GM19043 (cell line): ENCODE results near the gene SRPRB.
"Not testable (repeated sequence)": the region's sequence is repeated elsewhere in the genome, so short reads cannot be mapped to it uniquely, and the experiment has no call there.

Experiments
- ATAC-seq: cut with Tn5 transposase; IDR thresholded peaks from one replicate; pipeline ENCODE4 v1.9.1; 2021; ENCODE audit warnings: low read depth; ENCODE audit not compliant: unreplicated experiment

The SRPRB gene

DNA sequence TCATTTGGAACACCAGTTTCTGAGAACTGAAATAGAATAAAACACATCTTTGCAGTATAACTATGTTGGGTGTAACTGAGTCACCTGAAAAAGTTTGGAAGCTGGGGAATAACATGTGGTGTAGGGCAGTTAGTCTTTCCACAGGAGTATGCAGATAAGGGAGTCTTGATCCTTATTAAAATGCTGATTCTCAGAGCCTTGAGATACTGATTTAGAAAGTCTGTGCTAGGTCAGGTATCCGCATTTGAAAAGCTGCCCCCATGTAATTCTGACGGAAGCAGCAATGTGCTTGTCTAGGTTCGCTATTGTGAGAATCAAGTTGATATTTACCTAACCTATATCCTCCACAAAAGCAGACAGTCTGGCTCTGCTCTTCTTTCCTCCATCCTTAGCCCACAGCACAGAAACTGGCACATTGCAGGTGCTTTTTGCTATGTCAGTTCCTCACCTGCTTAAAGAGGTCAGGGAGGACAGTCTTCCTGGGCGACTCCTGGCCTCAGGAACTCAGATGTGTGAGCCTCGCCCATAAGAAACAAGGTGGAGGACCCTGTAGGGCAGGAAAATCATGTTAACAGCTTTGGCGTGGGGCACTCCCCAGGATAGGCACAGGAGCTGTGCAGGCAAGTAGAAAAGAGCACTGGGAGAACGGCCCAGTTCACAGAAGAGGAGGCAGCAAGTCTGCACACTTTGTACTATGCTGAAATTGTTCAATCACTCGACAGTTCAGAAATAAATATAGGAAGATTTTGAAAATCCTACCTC, 27.6 kb upstream of the SRPRB start:
- ATAC-seq = no peak

DNA sequence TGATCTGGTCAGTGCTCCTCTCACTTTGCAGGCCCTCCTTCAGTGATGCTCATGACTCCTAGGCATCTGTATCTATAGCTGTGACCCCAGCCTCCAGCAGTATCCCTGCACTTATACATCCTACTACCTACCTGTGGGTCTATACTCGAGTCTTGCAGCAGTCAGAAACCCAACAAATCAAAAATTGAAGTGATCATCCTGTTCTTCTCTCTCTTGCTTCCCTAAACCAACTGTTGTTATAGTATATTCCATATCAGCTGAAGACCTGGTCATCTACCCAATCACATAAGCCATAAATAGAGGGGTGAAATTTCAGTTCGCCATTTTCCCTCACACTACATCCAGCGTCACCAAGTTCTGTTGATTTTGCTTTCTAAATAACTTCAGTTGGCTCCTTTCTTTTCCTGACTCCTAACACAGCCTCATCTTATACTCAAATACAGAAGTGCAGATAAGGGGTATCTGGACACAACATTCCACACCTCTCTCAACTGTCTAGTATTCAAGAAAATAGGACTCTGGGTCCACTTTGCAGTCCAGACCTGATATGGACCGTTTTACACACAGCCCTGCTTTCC, 25.9 kb upstream of the SRPRB start:
- ATAC-seq = no peak

DNA sequence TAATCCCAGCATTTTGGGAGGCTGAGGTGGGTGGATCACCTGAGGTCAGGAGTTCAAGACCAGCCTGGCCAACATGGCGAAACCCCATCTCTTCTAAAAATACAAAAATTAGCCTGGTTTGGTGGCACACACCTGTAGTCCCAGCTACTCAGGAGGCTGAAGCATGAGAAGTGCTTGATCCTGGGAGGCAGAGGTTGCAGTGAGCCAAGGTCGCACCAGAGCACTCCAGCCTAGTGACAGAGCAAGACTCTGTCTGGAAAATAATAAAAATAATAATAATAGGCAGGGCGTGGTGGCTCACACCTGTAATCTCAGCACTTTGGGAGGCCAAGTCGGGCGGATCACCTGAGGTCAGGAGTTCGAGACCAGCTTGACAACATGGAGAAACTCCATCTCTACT, 24.9 kb upstream of the SRPRB start:
- not testable (repeated sequence) for ATAC-seq

DNA sequence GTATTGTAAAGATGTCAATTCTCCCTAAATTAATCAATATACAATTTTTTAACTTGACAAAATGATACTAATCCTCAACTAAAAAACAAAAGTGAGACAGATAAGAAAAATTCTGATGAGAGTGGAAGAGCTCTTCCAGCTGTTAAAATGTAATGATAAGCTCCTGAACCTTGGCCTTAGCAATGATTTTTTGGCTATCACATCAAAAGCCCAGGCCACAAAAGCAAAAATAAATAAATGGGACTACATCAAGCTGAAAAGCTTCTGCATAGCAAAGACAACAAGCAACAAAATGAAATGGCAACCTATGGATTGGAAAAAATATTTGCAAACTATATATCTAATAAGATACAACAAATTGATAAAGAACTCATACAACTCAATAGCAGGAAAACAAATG, 24.0 kb upstream of the SRPRB start:
- no peak for ATAC-seq

DNA sequence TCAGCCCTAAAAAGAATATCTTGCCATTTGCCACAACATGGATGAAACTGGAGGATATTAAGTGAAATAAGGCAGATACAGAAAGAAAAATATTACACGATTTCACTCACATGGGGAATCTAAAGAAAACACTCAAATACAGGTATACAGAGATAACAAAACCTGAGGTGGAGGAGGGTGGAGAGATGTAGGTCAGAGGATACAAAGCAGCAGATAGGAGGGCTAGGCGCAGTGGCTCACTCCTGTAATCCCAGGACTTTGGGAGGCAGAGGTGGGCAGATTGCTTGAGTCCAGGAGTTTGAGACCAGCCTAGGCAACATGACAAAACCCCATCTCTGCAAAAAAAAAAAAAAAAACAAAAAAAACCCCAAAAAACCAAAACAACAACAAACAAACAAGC, 23.2 kb upstream of the SRPRB start:
- no peak for ATAC-seq

DNA sequence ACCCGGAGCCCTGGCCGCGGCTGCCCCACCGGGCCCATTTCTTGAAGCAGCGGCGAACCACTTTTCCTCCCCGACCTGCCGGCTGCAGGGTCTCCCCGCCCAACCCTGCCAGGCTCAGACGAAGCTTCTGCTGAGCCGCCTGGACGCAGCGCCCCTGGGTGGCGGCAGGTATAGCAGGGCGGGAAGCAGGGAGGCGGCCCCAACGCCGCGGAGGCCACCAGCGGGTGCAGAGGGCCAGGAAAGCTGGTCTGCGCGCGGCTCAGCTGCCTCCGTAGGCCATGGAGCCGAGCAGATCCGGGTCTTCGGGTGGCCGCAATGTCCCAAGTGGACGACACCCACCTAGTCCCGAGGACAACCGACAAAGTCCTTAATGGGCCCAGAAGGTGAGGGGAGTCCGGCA, 21.9 kb upstream of the SRPRB start:
- ATAC-seq = no peak

DNA sequence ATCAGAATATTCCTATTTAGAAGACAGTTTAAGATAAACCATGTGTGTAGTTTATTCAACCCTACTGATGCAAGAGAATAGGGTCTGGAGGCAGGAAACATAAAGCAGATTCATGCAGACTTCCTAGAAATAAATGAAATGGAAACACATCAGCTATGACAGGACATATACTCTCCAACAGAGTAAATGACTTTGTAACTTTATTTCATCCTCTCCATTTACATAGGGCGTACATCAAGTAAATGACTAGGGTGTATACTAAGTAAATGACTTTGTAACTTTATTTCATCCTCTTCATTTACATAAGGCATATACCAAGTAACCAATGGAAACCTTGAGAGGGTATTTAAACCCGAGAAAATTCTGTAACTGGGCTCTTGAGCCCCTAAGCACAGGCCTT, 17.6 kb upstream of the SRPRB start:
- no peak for ATAC-seq

DNA sequence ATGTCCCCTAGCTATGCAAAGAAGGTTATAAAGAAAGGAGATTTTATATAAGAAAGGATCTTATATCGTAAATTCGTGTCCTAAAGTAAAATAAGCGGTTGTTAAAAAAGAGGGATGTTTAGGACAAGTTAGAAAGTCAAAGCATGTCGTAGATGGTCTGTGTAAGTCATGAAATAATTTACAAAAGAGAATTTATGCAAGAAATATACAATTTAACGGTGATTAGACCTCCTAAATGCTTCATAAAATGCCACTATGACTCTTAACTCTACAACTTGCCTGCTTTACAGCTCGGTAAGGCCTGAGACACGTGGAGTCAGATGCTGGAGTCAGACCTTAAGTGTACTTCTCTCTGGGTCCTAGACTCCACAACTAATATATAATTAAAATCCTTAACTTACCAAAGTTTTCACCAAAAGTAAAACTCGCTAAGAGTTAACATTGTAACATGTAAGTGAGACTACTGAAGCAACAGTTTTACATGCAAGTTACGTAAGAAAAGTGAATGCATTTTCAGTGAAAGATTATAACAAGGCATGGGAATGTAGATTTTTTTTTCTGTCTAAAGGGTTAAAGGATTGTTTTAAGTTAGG, 13.3 kb upstream of the SRPRB start:
- no peak for ATAC-seq

DNA sequence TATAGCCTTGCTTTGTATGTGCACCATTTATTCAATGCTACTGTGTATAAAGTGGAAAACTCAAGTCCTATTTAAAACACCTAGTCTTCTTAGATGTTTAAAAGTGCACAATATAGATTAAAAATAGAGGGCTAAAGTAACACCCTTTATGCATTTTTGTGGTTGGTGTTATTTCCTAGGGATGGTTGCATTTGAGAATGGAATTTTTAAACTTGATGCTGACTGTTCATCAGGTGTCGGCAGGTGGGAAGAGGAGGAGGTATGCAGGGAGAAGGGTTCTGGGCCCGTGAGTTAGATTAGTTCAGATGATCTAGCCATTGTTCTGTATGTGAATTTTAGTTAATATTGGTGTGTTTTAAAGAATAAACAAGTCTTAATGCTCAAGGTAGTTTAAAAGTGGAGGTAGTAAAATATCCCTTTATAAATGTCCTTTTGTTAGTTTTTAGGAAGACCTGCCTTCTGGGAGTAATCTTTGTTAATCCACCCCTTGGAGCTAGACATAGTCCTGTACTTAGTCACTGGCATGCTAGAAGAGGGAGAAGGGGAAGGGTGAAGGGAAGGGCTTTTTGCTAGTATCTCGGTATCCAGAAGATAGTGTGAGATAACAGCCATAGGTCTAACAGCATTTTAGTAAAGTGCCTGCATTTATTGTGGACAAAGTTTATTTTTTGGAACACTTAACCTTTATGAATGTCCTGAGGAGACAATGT, 8.1 kb upstream of the SRPRB start:
- ATAC-seq = no peak

DNA sequence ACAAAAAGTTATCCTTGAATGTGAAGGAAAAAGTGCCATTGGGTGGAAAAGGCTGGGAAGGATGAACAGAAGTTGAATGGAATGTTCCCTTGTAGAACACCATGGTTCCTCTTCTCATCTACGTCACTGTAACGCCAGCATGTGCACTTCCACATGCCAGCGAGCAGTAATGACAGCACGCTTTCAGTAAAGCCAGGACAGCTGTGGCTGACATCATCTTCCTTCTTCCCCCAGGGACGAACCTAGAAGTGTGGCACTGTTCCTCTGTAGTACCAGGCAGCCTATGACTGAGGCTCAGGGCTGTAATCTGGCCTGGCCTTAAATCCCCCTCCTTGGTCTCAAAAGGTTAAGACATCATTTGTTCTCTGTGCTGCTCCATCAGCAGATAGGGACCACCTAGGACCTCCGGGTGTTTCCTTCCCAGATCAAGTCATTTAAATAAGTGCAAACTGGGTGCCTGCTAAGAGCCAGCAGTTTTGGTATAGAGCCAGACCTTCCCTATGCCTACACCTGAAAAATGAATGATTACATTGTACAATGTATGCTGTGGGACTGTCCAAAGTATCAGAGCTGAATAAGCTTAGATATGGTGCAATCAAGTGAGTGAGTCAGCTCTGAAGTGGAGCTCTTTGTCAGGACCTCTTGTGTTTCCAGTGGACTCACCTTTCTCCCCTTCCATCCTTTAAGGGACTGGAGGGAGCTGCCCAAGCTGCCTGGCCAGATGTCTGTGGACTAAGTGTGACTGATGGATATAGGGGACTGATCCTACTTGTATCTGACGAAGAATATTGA, 5.6 kb upstream of the SRPRB start:
- no peak for ATAC-seq

DNA sequence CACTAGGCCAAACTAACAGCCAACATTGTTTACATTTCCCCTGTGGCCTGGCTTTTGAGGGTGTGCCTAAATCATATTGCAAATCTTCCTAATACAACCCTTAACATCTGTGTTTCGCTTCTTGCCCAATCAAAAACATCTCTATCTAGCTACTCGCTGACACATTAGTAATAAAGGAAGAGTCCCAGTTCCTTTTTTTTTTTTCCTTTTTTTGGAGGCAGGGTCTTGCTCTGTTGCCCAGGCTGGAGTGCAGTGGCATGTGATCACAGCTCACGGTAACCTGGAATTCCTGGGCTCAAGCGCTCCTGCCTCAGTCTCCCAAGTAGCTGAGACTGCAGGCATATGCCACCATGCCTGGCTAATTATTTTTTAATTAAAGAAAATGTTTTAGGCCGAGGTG, 2.1 kb upstream of the SRPRB start:
- no peak for ATAC-seq

DNA sequence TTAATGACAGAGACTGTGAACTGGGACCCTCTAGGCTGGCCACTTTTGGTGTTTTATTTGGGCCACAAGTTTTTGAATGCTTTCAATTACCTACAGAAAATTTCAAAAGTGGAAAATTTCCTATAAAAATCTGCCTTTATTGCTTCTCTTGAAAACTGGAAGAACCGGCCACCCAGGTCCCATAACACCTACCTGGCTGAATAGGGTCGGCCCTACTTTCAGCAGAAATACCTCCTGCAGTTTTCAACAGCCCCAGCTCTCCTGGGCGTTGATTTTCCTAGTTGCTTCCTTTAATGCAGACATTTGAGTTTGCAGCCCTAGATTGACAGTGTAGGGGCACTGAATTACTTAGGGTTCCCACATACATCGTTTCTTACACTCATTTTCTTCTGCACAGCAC, 719 bp upstream of the SRPRB start:
- no peak for ATAC-seq

DNA sequence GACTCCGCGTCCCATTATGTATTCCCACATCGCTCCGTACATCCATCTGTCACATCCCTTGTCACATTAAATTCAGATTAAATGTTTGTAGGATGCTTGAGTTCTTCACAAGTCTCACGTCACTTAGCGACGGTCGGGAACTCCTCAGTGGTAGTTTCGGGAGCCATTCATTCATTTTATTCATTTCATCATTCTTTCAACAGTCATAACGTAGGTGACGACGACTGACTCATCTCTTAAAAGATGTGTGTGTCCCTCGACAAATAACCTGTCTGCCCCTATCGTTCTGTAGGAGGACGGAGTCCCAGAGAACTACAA, 272 bp upstream of the SRPRB start:
- ATAC-seq = no peak

DNA sequence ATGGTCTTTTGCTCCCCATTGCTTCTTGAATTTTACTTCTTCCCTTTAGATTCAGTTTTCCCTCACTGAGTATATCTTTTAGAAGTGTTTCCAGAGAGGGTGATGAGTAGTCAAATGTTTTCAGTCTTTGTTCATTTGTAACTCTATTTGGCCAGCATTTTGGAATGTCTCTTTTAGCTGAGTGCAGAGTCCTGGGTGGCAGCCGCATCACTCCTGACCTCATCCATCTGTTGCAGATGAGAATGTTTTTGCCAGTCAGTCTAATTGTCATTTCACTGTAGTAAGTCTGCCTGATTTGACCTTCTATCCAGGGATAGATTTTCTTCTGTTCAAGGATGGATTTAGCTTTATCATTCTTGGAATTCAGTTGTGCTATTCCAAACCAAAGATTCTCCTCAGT, 7.3 kb downstream of the SRPRB start:
- ATAC-seq = no peak

DNA sequence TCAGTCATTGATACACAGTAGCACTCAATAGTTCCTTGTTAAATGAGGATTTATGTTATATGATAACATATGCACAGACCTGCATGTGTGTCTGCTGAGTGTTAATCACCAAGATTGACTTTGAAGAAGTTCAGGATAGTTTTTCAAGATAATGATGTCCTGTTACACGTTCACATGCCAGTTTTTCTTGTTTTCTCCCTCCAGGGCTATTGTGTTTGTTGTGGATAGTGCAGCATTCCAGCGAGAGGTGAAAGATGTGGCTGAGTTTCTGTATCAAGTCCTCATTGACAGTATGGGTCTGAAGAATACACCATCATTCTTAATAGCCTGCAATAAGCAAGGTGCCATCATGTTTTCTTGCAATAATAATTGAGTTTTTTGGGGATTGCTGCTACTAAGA, 9.8 kb downstream of the SRPRB start:
- no peak for ATAC-seq

DNA sequence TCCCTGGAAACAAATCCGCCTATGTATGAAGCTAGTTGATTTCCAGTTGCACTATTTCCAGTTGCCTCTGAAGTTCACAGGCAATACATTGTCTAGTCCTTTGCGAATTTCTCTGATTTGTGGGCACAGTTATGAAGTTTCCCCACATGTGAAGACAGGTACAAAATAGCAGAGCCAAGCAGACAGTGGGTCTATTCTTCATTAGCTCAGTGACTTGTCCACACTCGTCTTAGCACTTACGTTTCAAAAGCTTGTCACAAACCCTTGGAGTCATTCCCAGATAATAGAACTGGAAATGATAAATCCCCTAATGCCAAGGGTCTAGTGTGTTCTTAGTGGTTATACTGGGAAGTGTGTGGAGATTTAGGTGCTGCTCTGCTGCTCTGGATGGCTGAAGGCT, 14.5 kb downstream of the SRPRB start:
- no peak for ATAC-seq

DNA sequence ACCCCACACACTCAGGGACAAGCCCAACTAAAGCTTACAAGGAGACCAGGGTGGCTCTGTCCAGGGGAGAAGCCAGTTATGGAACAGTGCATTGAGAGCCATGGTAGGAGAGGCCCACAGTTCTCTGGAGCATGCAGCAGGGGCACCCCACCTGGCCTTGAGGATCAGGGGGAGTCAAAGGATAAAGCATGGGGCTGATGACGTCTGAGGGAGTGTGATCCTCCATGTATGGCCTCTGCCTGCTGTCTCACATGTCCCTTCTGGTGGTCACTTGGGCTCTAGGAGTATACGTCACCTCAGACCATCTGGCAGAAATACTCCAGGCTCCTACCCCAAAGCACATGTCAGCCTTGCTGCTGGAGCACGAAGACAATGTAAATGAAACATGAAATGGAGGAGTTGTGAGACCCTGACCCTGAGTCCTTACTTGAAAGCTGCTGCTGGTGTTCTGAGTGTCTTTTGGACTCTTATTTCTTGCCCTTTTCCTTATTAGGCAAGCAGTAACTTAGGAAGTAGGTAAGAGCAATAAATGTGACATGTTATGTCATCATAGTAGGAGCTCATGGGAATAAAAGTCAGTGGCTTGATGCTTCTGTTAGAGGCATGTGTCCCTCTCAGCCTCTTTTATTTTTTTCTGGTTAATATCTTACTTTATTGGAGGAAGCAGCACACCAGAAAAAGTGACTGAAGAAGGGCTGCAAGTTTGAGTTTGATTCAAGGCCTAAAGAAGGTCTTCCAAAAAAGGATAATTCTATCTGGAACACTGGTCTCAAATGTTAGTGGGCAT, 15.5 kb downstream of the SRPRB start:
- no peak for ATAC-seq

DNA sequence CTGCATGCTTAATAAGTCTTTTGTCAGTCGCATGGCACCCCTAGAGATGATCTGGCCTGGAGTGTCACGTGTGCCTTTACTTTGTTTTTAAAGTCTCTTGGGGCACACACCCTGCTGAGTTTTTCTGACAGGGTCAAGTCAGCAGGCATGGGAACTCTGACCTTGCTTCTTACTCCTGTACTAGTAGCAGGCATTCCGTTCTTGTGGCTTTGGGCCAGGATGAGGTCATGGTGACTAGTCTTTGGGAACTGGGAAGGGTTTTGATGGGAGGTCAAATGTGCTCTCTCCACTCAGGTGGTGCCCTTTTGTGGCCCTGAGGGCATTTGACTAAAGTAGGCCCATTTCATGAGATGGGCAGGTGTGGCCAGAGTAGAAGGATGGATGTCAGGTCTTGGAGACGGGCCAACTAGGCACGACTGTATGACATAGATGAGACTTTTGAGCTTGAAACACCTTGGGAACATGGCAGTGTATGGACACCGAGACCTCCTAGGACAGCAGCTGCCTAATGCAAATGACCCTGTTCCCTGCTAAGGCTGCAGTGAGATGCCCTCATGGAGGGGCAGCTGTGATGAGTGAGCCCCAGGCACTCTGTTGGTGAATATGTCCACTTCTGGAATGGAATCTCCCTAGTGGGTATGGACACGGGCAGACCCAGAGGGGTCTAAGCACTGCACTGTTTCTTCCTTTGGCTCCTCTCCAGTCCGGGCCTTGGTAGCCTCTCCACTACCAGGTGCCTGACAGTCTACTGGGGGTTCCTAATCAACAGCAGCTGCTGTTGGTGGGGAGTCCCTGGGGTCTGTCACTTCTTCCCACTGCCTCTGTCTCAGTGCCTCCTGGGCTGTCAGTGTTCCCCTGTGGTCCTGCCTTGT, 16.4 kb downstream of the SRPRB start:
- ATAC-seq = no peak

DNA sequence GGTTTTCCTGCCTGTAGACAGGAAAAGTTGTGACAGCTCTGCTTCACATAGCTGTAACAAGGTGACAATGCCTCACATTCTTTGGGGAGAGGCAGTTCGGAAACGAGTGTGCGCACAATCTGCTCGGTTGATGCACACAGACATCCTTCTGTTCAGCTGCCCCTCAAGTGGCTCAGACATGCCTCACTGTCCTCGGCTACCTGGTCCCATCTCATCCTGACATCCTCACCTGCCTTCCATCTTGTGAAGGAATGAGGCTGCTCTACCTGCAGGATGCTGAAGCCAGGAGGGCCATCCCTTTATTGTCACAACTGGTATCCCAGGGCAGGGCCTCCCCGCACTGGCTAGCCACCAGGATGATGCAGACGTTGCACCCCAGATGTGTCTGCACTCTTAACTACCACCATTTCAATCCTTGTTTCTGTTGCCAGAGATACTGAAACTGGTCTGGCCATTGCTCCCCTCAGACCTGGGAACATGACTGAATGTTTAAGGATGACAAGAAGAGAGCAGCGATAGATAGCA, 19.4 kb downstream of the SRPRB start:
- no peak for ATAC-seq
